Measurements from ENCODE around the gene SESN1. TPM values are rescaled to one million over a fixed set of nuclear protein-coding genes. Genes with fewer than 3 reads are reported as not detected.

SESN1 gene
- total RNA-seq, 1 experiment from 2014 or later: 30.2 TPM

GRCh38 chr6:108948181-108948661 is 146.4 kb downstream of the SESN1 start:
- Mint-ChIP-seq H3K27me3 (ENCODE audit: low read depth) (no peaks in the 10 kb centered on the region), H3K4me1 (peaks cover 29% of the 10 kb centered on the region), H3K27ac (no peak overlapping the region), H3K36me3 (no peaks in the 10 kb centered on the region), H3K4me3 (no peak overlapping the region), H3K9me3 (no peaks in the 10 kb centered on the region)
- ATAC-seq (no peak), DNase-seq (ENCODE audit: low spot score) (no peak)
- TF ChIP-seq ZBTB21 (CRISPR knock-in tag; IDR thresholded peaks at IDR 0.05; ENCODE audit: borderline replicate concordance) (no peak), ZNF263 (CRISPR knock-in tag; IDR thresholded peaks at IDR 0.05; ENCODE audit: low read depth) (no peak), ATF3 (CRISPR knock-in tag; conservative IDR thresholded peaks at IDR 0.05) (no peak), FOXJ3 (CRISPR knock-in tag; IDR thresholded peaks at IDR 0.05; ENCODE audit: borderline replicate concordance) (no peak), JUN (CRISPR knock-in tag; IDR thresholded peaks at IDR 0.05) (no peak), SP1 (CRISPR knock-in tag; conservative IDR thresholded peaks at IDR 0.05) (no peak), FOXP4 (CRISPR knock-in tag; IDR thresholded peaks at IDR 0.05) (no peak), NR1H2 (CRISPR knock-in tag; IDR thresholded peaks at IDR 0.05) (no peak)
- POLR2A ChIA-PET: no interaction called here
- CTCF ChIA-PET: interaction anchor here (0.8 to 1.5 kb wide), 2 partner anchors 20 to 55 kb away, joined by 4 to 5 read pairs; no protein-coding TSS in a partner anchor

GRCh38 chr6:108947114-108947854 is 147.4 kb downstream of the SESN1 start:
- H3K4me3 Mint-ChIP-seq: no peak overlapping the region
- CTCF ChIA-PET: interaction anchor here (0.8 to 1.5 kb wide), 3 partner anchors 9 to 54 kb away, joined by 3 to 5 read pairs (median 4); no protein-coding TSS in a partner anchor
- POLR2A ChIA-PET: no interaction called here
- no peaks in the 10 kb centered on the region for H3K9me3 Mint-ChIP-seq
- TF ChIP-seq AFF4 (CRISPR knock-in tag; IDR thresholded peaks at IDR 0.05; ENCODE audit: borderline replicate concordance) (no peak), CDX4 (CRISPR knock-in tag; IDR thresholded peaks at IDR 0.05; ENCODE audit: borderline replicate concordance) (no peak)
- no peak overlapping the region for H3K27ac Mint-ChIP-seq
- ATAC-seq (no peak), DNase-seq (ENCODE audit: low spot score) (no peak)
- H3K36me3 Mint-ChIP-seq: no peaks in the 10 kb centered on the region
- H3K27me3 Mint-ChIP-seq (ENCODE audit: low read depth): no peaks in the 10 kb centered on the region
- H3K4me1 Mint-ChIP-seq: peaks cover 34% of the 10 kb centered on the region

- POLR2A ChIA-PET: no interaction called here
- TF ChIP-seq TCF7 (CRISPR knock-in tag; IDR thresholded peaks at IDR 0.05; ENCODE audit: low read depth): no peak
- TF ChIP-seq CDX4 (CRISPR knock-in tag; IDR thresholded peaks at IDR 0.05; ENCODE audit: borderline replicate concordance): no peak
- TF ChIP-seq PRRX2 (CRISPR knock-in tag; IDR thresholded peaks at IDR 0.05): no peak
- TF ChIP-seq ZNF512 (CRISPR knock-in tag; IDR thresholded peaks at IDR 0.05; ENCODE audit: borderline replicate concordance): no peak
- TF ChIP-seq FOXJ3 (CRISPR knock-in tag; IDR thresholded peaks at IDR 0.05; ENCODE audit: borderline replicate concordance): no peak
- TF ChIP-seq ZNF263 (CRISPR knock-in tag; IDR thresholded peaks at IDR 0.05; ENCODE audit: low read depth): no peak
- TF ChIP-seq ZNF532 (CRISPR knock-in tag; IDR thresholded peaks at IDR 0.05; ENCODE audit: borderline replicate concordance): no peak
- TF ChIP-seq FOXP1 (CRISPR knock-in tag; IDR thresholded peaks at IDR 0.05; ENCODE audit: borderline replicate concordance): no peak
These were observed 148.0 kb downstream of the SESN1 start for GRCh38 chr6:108946695-108947094.

More at GRCh38 chr6:108946695-108947094, 148.0 kb downstream of the SESN1 start:
- no peak overlapping the region for H3K4me3 Mint-ChIP-seq
- H3K9me3 Mint-ChIP-seq: no peaks in the 10 kb centered on the region
- DNase-seq (ENCODE audit: low spot score) (no peak), ATAC-seq (no peak)
- H3K27me3 Mint-ChIP-seq (ENCODE audit: low read depth): no peaks in the 10 kb centered on the region
- CTCF ChIA-PET: interaction anchor here (1.1 kb wide), 1 partner anchor 10 kb away, joined by 3 read pairs; no protein-coding TSS in a partner anchor
- no peaks in the 10 kb centered on the region for H3K36me3 Mint-ChIP-seq
- H3K27ac Mint-ChIP-seq: no peak overlapping the region
- peaks cover 34% of the 10 kb centered on the region for H3K4me1 Mint-ChIP-seq
